Glutamatergic neuron (in vitro differentiated cells): Measurements from ENCODE around the gene KIF12. TPM values are rescaled to one million over a fixed set of nuclear protein-coding genes. Genes with fewer than 3 reads are reported as not detected.

Source experiments
- DNase-seq: peaks from one replicate; pipeline ENCODE4 v3.0.0; 2022
- H3K27ac Mint-ChIP-seq: one replicate; pipeline ENCODE4 v1.8.0; 2020; ENCODE audit warnings: mild to moderate bottlenecking, mixed read lengths, inconsistent platforms; ENCODE audit not compliant: unreplicated experiment
- H3K27me3 Mint-ChIP-seq: one replicate; pipeline ENCODE4 v1.8.0; 2020; ENCODE audit warnings: mild to moderate bottlenecking, moderate library complexity, mixed read lengths, inconsistent platforms; ENCODE audit not compliant: unreplicated experiment
- H3K36me3 Mint-ChIP-seq: one replicate; pipeline ENCODE4 v1.8.0; 2020; ENCODE audit warnings: mild to moderate bottlenecking, mixed read lengths, inconsistent platforms; ENCODE audit not compliant: unreplicated experiment
- H3K4me1 Mint-ChIP-seq: one replicate; pipeline ENCODE4 v1.8.0; 2020; ENCODE audit warnings: mild to moderate bottlenecking, low read depth, mixed read lengths, inconsistent platforms; ENCODE audit not compliant: unreplicated experiment
- H3K4me3 Mint-ChIP-seq: one replicate; pipeline ENCODE4 v1.8.0; 2020; ENCODE audit warnings: mild to moderate bottlenecking, mixed read lengths, inconsistent platforms; ENCODE audit not compliant: unreplicated experiment
- H3K9me3 Mint-ChIP-seq: one replicate; pipeline ENCODE4 v1.8.0; 2020; ENCODE audit warnings: mild to moderate bottlenecking, moderate library complexity, mixed read lengths, inconsistent platforms; ENCODE audit not compliant: unreplicated experiment
- total RNA-seq: library from RNA; stranded (reverse); fragmentation: NEBNext Ultra II Directional; extraction: Animal tissue kit (Norgen Biotek cat#: 25700); gene quantifications from one replicate; pipeline ENCODE4 v1.2.1, GENCODE V29; 2021; ENCODE audit not compliant: unreplicated experiment
- TF ChIP-seq, protein P1 (sequence below): fragments of 200-600 bp; sonication (generic); IDR thresholded peaks from one replicate; pipeline ENCODE4 v1.5.0; 2021; ENCODE audit not compliant: partially characterized antibody, unreplicated experiment

The KIF12 gene
- total RNA-seq, 1 donor from 2014 or later = 0.93 TPM

DNA sequence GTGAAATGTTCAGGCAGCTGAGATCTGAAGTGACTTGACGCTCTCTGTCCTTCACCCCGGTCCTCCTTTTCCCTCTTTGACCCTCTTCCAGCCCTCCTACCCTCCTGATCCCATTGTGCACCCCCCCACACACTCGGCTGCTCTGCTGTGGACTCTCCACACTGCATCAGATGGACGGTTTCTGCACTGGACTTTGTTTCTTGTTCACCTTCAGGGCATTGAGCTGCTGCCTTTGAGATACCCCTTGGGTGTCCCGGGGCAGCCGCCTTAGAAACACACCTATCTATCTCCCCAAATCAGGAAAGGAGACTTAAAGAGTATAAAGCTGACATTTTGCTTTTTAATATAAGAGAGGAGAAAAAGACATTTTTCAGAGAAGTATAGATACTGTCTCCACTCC is 48.4 kb downstream of the KIF12 start:
- peaks cover 10% of the 10 kb centered on the region for H3K36me3 Mint-ChIP-seq
- TF ChIP-seq, protein P1, sequence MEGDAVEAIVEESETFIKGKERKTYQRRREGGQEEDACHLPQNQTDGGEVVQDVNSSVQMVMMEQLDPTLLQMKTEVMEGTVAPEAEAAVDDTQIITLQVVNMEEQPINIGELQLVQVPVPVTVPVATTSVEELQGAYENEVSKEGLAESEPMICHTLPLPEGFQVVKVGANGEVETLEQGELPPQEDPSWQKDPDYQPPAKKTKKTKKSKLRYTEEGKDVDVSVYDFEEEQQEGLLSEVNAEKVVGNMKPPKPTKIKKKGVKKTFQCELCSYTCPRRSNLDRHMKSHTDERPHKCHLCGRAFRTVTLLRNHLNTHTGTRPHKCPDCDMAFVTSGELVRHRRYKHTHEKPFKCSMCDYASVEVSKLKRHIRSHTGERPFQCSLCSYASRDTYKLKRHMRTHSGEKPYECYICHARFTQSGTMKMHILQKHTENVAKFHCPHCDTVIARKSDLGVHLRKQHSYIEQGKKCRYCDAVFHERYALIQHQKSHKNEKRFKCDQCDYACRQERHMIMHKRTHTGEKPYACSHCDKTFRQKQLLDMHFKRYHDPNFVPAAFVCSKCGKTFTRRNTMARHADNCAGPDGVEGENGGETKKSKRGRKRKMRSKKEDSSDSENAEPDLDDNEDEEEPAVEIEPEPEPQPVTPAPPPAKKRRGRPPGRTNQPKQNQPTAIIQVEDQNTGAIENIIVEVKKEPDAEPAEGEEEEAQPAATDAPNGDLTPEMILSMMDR = no peak
- peaks cover 2% of the 10 kb centered on the region for H3K4me1 Mint-ChIP-seq
- no peak for DNase-seq
- H3K27me3 Mint-ChIP-seq = peaks cover 7% of the 10 kb centered on the region
- H3K9me3 Mint-ChIP-seq = peaks cover 3% of the 10 kb centered on the region
- no peak overlapping the region for H3K27ac Mint-ChIP-seq
- H3K4me3 Mint-ChIP-seq = no peak overlapping the region

DNA sequence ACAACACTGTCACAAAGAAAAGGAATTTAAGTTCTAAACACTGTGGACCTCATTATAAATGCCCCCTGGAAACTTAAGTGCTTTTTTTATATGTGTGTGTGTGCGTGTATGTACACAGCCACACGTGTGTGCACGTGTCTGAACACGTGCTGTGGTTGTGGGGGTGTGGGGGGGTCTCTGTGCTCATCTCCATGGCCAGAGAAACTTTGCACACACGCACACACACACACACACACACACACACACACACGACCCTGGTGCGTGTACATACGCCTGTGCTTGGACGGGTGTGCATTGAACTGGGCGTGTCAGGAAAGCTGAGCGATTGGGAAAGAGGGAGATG is 48.9 kb downstream of the KIF12 start:
- Mint-ChIP-seq H3K4me1 (no peaks in the 10 kb centered on the region), H3K36me3 (peaks cover 10% of the 10 kb centered on the region), H3K9me3 (peaks cover 3% of the 10 kb centered on the region)

DNA sequence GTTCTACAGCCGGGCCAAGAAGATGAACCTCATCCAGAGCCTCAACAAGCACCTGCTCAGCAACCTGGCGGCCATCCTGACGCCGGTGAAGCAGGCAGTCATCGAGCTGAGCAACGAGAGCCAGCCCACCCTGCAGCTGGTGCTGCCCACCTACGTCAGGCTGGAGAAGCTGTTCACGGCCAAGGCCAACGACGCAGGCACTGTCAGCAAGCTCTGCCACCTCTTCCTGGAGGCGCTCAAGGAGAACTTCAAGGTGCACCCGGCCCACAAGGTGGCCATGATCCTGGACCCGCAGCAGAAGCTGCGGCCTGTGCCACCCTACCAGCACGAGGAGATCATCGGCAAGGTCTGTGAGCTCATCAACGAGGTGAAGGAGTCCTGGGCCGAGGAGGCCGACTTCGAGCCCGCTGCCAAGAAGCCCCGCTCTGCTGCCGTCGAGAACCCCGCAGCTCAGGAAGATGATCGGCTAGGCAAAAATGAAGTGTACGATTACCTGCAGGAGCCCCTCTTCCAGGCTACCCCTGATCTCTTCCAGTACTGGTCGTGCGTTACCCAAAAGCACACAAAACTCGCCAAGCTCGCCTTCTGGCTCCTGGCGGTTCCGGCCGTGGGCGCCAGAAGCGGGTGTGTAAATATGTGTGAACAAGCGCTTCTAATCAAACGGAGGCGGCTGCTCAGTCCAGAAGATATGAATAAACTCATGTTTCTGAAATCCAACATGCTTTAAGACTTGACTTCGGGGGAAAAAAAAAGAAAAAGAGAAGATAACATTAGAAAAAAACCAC is 49.5 kb downstream of the KIF12 start:
- H3K27ac Mint-ChIP-seq = no peak overlapping the region
- H3K4me3 Mint-ChIP-seq = no peak overlapping the region
- DNase-seq = no peak
- TF ChIP-seq, protein P1 = no peak
- H3K4me1 Mint-ChIP-seq = no peaks in the 10 kb centered on the region
- H3K36me3 Mint-ChIP-seq = peaks cover 10% of the 10 kb centered on the region
- peaks cover 7% of the 10 kb centered on the region for H3K27me3 Mint-ChIP-seq
- peaks cover 3% of the 10 kb centered on the region for H3K9me3 Mint-ChIP-seq

More for the DNA sequence above, 48.9 kb downstream of the KIF12 start:
- no peak for DNase-seq
- TF ChIP-seq, protein P1 = no peak
- peaks cover 7% of the 10 kb centered on the region for H3K27me3 Mint-ChIP-seq
- H3K4me3 Mint-ChIP-seq = no peak overlapping the region
- H3K27ac Mint-ChIP-seq = no peak overlapping the region

DNA sequence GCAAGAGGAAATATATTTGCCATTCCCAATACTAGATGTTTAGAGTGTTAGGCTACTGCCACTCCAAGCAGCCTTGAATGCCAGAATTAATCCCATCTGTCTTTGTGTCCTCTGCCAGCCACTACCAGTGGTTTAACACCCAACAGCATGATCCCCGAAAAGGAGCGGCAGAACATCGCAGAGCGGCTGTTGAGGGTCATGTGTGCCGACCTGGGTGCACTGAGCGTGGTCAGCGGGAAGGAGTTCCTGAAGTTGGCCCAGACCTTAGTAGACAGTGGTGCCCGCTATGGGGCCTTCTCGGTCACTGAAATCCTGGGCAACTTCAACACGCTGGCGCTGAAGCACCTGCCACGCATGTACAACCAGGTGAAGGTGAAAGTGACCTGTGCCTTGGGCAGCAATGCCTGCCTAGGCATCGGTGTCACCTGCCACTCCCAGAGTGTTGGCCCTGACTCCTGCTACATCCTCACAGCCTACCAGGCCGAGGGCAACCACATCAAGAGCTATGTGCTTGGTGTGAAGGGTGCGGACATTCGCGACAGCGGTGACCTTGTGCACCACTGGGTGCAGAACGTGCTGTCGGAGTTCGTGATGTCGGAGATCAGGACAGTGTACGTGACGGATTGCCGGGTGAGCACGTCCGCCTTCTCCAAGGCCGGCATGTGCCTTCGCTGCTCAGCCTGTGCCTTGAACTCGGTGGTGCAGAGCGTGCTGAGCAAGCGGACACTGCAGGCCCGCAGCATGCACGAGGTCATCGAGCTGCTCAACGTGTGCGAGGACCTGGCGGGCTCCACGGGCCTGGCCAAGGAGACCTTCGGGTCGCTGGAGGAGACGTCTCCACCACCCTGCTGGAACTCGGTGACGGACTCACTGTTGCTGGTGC is 50.3 kb downstream of the KIF12 start:
- H3K36me3 Mint-ChIP-seq = peaks cover 10% of the 10 kb centered on the region
- peaks cover 3% of the 10 kb centered on the region for H3K9me3 Mint-ChIP-seq
- peaks cover 7% of the 10 kb centered on the region for H3K27me3 Mint-ChIP-seq
- no peak overlapping the region for H3K27ac Mint-ChIP-seq
- H3K4me1 Mint-ChIP-seq = no peaks in the 10 kb centered on the region
- DNase-seq = no peak
- H3K4me3 Mint-ChIP-seq = no peak overlapping the region
- TF ChIP-seq, protein P1 = no peak
